B cell (primary cell): ENCODE measurements around the gene PRSS3. TPM values are rescaled to one million over a fixed set of nuclear protein-coding genes. Genes with fewer than 3 reads are reported as not detected.
"Not testable (repeated sequence)": the region's sequence is repeated elsewhere in the genome, so short reads cannot be mapped to it uniquely, and the experiment has no call there.

Experiments used
- ATAC-seq: fragments of 200-7000 bp; cut with Tn5 transposase; one replicate; pipeline ENCODE4 v1.10.0; 2021; ENCODE audit warnings: low read depth, mild to moderate bottlenecking, moderate number of reproducible peaks, moderate library complexity
- CTCF ChIA-PET: fragments of 350-600 bp; sonication (Branson Sonifier 250); formaldehyde crosslinking; loops from one replicate; lab custom pipeline; 2021; ENCODE audit warnings: antibody characterized with exemption, inconsistent platforms; lab: Charles Lee
- POLR2A ChIA-PET: fragments of 350-600 bp; sonication (Branson Sonifier 250); formaldehyde crosslinking; loops from one replicate; lab custom pipeline; 2021; ENCODE audit warnings: antibody characterized with exemption; lab: Charles Lee
- DNase-seq: peaks from one replicate; pipeline ENCODE4 v3.0.0; 2013
- H2AFZ ChIP-seq: 2 replicates; pipeline ENCODE4 v1.6.1; 2012; ENCODE audit warnings: mild to moderate bottlenecking, low read depth, low read length; ENCODE audit not compliant: insufficient read depth, poor library complexity, severe bottlenecking
- H3K27ac ChIP-seq, 2 donors: 1 replicate in 1 of 2; 2 replicates in 1 of 2; pipeline ENCODE4 v1.5.1; 2012 to 2013; ENCODE audit warnings: low read length in 2 of 2, mild to moderate bottlenecking in 2 of 2, moderate library complexity in 1 of 2
- H3K27me3 ChIP-seq, 4 experiments: fragments of 200-600 bp in 1 of 4; sonication (generic) in 1 of 4; replicated peaks in 1 of 4; 1 replicate in 2 of 4; 2 replicates in 2 of 4; pipeline versions ENCODE4 v1.6.1 to v1.7.0; 2013 to 2016; ENCODE audit warnings: low read length in 3 of 4, mild to moderate bottlenecking in 2 of 4, mixed read lengths in 1 of 4, moderate library complexity in 1 of 4; ENCODE audit not compliant: insufficient read depth in 4 of 4, control insufficient read depth in 3 of 4; ENCODE audit errors: control extremely low read depth in 1 of 4
- H3K36me3 ChIP-seq, 2 experiments: replicated peaks in 1 of 2; 1 replicate in 1 of 2; 2 replicates in 1 of 2; pipeline versions ENCODE4 v1.6.1 to v1.7.1; 2013; ENCODE audit warnings: low read length in 1 of 2; ENCODE audit not compliant: insufficient read depth in 2 of 2, control insufficient read depth in 1 of 2; ENCODE audit errors: control extremely low read depth in 1 of 2, extremely low read depth in 1 of 2
- H3K4me1 ChIP-seq, 2 donors: fragments of 200-600 bp in 1 of 2; sonication (generic) in 1 of 2; 1 replicate in 1 of 2; 2 replicates in 1 of 2; pipeline versions ENCODE4 v1.5.1 to v1.6.1; 2013 to 2017; ENCODE audit warnings: low read length in 2 of 2; ENCODE audit not compliant: control insufficient read depth in 2 of 2, insufficient read depth in 2 of 2
- H3K4me2 ChIP-seq: replicated peaks from 2 replicates; pipeline ENCODE3; 2012; ENCODE audit warnings: mild to moderate bottlenecking, low read depth, low read length; ENCODE audit not compliant: poor library complexity, severe bottlenecking
- H3K4me3 ChIP-seq, 5 experiments: fragments of 200-600 bp in 1 of 5; sonication (generic) in 1 of 5; 1 replicate in 3 of 5; 2 replicates in 2 of 5; pipeline versions ENCODE4 v1.5.1 to v1.7.0; 2011 to 2016; ENCODE audit warnings: low read length in 4 of 5, mild to moderate bottlenecking in 4 of 5, low read depth in 2 of 5, control low read depth in 1 of 5, moderate library complexity in 1 of 5; ENCODE audit not compliant: insufficient read depth in 1 of 5; ENCODE audit errors: control extremely low read depth in 1 of 5, extremely low read depth in 1 of 5
- H3K79me2 ChIP-seq: fragments of 200-600 bp; sonication (generic); one replicate; pipeline ENCODE4 v1.6.0; 2016; ENCODE audit warnings: low read length; ENCODE audit not compliant: control insufficient read depth, insufficient read depth
- H3K9ac ChIP-seq: fragments of 200-600 bp; sonication (generic); 2 replicates; pipeline ENCODE4 v1.6.1; 2017; ENCODE audit warnings: mild to moderate bottlenecking, low read length, moderate library complexity
- H3K9me3 ChIP-seq, 3 donors: one replicate each; pipeline versions ENCODE4 v1.6.1 to v1.7.1; 2013; ENCODE audit warnings: low read length in 2 of 3; ENCODE audit not compliant: control insufficient read depth in 2 of 3, insufficient read depth in 1 of 3; ENCODE audit errors: control extremely low read depth in 1 of 3
- H4K20me1 ChIP-seq: 2 replicates; pipeline ENCODE4 v1.6.0; 2012; ENCODE audit warnings: mild to moderate bottlenecking, low read length; ENCODE audit not compliant: insufficient read depth, control insufficient read depth, poor library complexity, severe bottlenecking
- H3K27ac Mint-ChIP-seq: one replicate; pipeline ENCODE4 v1.8.0; 2021; ENCODE audit warnings: mixed read lengths
- H3K27me3 Mint-ChIP-seq: one replicate; pipeline ENCODE4 v1.8.0; 2021; ENCODE audit warnings: mixed read lengths
- H3K4me1 Mint-ChIP-seq: one replicate; pipeline ENCODE4 v1.8.0; 2021; ENCODE audit warnings: mixed read lengths
- H3K4me3 Mint-ChIP-seq: one replicate; pipeline ENCODE4 v1.8.0; 2021; ENCODE audit warnings: mixed read lengths
- H3K9me3 Mint-ChIP-seq: one replicate; pipeline ENCODE4 v1.8.0; 2022; ENCODE audit warnings: mixed read lengths; ENCODE audit not compliant: insufficient read depth
- EZH2 ChIP-seq: IDR thresholded peaks from 2 replicates; pipeline ENCODE4 v1.6.1; 2012; ENCODE audit warnings: borderline replicate concordance, low read depth, mild to moderate bottlenecking, moderate library complexity, low read length; ENCODE audit not compliant: insufficient read depth, poor library complexity, severe bottlenecking
- WGBS: methylation state at CpG from one replicate; pipeline ENCODE4 v1.1.5; 2013; ENCODE audit warnings: missing lambda C conversion rate; ENCODE audit not compliant: insufficient coverage; 5-methylcytosine and 5-hydroxymethylcytosine counted together
- intact Hi-C: fragments of 100-400 bp; cut with micrococcal nuclease; formaldehyde crosslinking; loops from one replicate; pipeline ENCODE4 v1.10.0; 2022
- polyA plus RNA-seq: library from polyadenylated mRNA; depleted of rRNA; stranded (reverse); fragments of >200 nt; gene quantifications from 2 replicates; pipeline ENCODE4 v1.2.3, GENCODE V29; 2012
- total RNA-seq, 2 donors: library from RNA; stranded (reverse); fragments of 120-200 nt in 1 of 2; gene quantifications; 1 replicate in 1 of 2; 2 replicates in 1 of 2; pipeline versions ENCODE4 v1.2.3 to v1.2.4, GENCODE V29; 2013 to 2022
- TF ChIP-seq, protein P1 (sequence below): fragments of 200-600 bp; IDR thresholded peaks from one replicate; pipeline ENCODE4 v1.8.0; 2022; ENCODE audit warnings: antibody characterized with exemption, mild to moderate bottlenecking

The PRSS3 gene
- total and polyA plus RNA-seq, 2 donors (not counting 1 experiment from before 2014, with no cell fraction given): not detected

DNA sequence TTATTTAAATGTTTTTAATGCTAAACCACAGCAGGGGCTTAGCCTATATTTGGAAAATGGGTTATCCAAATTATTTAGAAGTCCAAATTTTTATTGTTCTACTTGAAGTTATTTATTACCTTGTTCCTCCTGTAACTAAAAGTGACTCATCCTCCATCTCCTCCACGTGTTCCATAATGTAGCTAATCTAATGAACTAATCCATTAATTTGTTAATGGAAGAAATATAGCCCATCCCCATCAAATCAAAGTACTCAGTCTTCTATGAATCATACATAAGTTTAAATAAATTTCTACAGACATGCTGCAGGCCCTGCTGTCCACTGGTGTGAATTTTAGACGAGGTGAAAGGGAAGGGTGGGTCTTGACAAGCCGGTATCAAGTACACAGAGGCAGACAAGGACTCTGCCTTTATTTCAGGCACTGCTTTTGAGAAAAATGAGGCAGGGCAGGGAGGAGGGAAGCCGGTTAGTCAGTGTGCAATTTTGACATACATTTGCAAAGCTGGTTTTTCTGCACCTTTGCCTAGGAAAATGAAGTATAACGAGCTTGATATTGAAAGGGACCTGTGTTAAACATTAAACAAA, 21.2 kb upstream of the PRSS3 start:
- H3K9ac ChIP-seq, H3K27ac Mint-ChIP-seq, H4K20me1 ChIP-seq, H3K9me3 ChIP-seq, H3K4me3 Mint-ChIP-seq, DNase-seq, CTCF ChIA-PET, H3K4me1 ChIP-seq, H3K79me2 ChIP-seq, H2AFZ ChIP-seq, H3K9me3 Mint-ChIP-seq, H3K4me2 ChIP-seq, H3K4me3 ChIP-seq, H3K4me1 Mint-ChIP-seq, POLR2A ChIA-PET, H3K36me3 ChIP-seq, intact Hi-C loops, ATAC-seq, H3K27ac ChIP-seq, H3K27me3 ChIP-seq: not testable (repeated sequence)
- peaks cover 18% of the 10 kb centered on the region for H3K27me3 Mint-ChIP-seq
- WGBS: 97% methylated on average over 3 of the region's 5 CpGs

GRCh38 chr9:33776578-33776977, 18.8 kb upstream of the PRSS3 start:
- Histone ChIP-seq H3K4me3 (no peak overlapping the region), H4K20me1 (no peaks in the 10 kb centered on the region), H3K27me3 (no peaks in the 10 kb centered on the region), H3K9me3 (no peaks in the 10 kb centered on the region), H2AFZ (no peak overlapping the region), H3K4me1 (peaks cover 0 to 3% of the 10 kb centered on the region in 2 donors), H3K27ac (no peak overlapping the region), H3K9ac (no peak overlapping the region), H3K79me2 (no peaks in the 10 kb centered on the region), H3K36me3 (no peaks in the 10 kb centered on the region), H3K4me2 (no peak overlapping the region)
- Mint-ChIP-seq H3K27ac (no peak overlapping the region), H3K4me3 (no peak overlapping the region), H3K4me1 (peaks cover 5% of the 10 kb centered on the region), H3K9me3 (no peaks in the 10 kb centered on the region), H3K27me3 (peaks cover 14% of the 10 kb centered on the region)
- DNase-seq (no peak), ATAC-seq (no peak)
- TF ChIP-seq, protein P1, sequence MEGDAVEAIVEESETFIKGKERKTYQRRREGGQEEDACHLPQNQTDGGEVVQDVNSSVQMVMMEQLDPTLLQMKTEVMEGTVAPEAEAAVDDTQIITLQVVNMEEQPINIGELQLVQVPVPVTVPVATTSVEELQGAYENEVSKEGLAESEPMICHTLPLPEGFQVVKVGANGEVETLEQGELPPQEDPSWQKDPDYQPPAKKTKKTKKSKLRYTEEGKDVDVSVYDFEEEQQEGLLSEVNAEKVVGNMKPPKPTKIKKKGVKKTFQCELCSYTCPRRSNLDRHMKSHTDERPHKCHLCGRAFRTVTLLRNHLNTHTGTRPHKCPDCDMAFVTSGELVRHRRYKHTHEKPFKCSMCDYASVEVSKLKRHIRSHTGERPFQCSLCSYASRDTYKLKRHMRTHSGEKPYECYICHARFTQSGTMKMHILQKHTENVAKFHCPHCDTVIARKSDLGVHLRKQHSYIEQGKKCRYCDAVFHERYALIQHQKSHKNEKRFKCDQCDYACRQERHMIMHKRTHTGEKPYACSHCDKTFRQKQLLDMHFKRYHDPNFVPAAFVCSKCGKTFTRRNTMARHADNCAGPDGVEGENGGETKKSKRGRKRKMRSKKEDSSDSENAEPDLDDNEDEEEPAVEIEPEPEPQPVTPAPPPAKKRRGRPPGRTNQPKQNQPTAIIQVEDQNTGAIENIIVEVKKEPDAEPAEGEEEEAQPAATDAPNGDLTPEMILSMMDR: no peak
- TF ChIP-seq EZH2: no peak
- intact Hi-C loops: no loop called here
- CTCF ChIA-PET: interaction anchor here (1.4 to 1.7 kb wide), 2 partner anchors 72 to 153 kb away, joined by 4 to 6 read pairs; no protein-coding TSS in a partner anchor
- POLR2A ChIA-PET: no interaction called here
